HL-60 (cell line): ENCODE results near the gene SYNGR3.
A peak's percentile ranks its signal among the peaks of the same experiment; 100 is the strongest.
"Not testable (repeated sequence)": the region's sequence is repeated elsewhere in the genome, so short reads cannot be mapped to it uniquely, and the experiment has no call there.

Experiments
- DNase-seq, 2 experiments: peaks; one replicate each; pipeline ENCODE4 v3.0.0-alpha.2; 2010 to 2020; ENCODE audit warnings: low read depth in 1 of 2, low spot score in 1 of 2
- H3K27ac ChIP-seq: fragments of 250-450 bp; sonication (Bioruptor Pico); replicated peaks from 2 replicates; pipeline ENCODE4 v1.5.1; 2020; ENCODE audit warnings: mild to moderate bottlenecking, moderate library complexity
- H3K27me3 ChIP-seq: fragments of 250-450 bp; sonication (Bioruptor Pico); 2 replicates; pipeline ENCODE4 v1.5.1; 2021; ENCODE audit warnings: mild to moderate bottlenecking, moderate library complexity; ENCODE audit not compliant: insufficient read depth, poor library complexity, severe bottlenecking
- H3K4me3 ChIP-seq: replicated peaks from 2 replicates; pipeline ENCODE4 v1.5.1; 2011; ENCODE audit warnings: mild to moderate bottlenecking, control low read depth, low read length; ENCODE audit not compliant: insufficient read depth
- GABPA ChIP-seq: IDR thresholded peaks from 2 replicates; pipeline ENCODE4 v1.6.1; 2012; ENCODE audit warnings: low read depth
- POLR2AphosphoS5 ChIP-seq: IDR thresholded peaks from 2 replicates; pipeline ENCODE4 v1.6.1; 2012; ENCODE audit warnings: low read depth
- SPI1 ChIP-seq: IDR thresholded peaks from 2 replicates; pipeline ENCODE4 v1.6.1; 2012; ENCODE audit warnings: low read depth, mild to moderate bottlenecking, borderline replicate concordance
- TF ChIP-seq, protein P1 (sequence below): IDR thresholded peaks from one replicate; pipeline ENCODE4 v1.5.1; 2011; ENCODE audit warnings: low read length, control low read depth, inconsistent platforms; ENCODE audit not compliant: insufficient read depth
- TF ChIP-seq, protein P2 (sequence below): IDR thresholded peaks from 2 replicates; pipeline ENCODE4 v1.6.1; 2012; ENCODE audit warnings: low read depth; ENCODE audit not compliant: insufficient replicate concordance

Gene SYNGR3

DNA sequence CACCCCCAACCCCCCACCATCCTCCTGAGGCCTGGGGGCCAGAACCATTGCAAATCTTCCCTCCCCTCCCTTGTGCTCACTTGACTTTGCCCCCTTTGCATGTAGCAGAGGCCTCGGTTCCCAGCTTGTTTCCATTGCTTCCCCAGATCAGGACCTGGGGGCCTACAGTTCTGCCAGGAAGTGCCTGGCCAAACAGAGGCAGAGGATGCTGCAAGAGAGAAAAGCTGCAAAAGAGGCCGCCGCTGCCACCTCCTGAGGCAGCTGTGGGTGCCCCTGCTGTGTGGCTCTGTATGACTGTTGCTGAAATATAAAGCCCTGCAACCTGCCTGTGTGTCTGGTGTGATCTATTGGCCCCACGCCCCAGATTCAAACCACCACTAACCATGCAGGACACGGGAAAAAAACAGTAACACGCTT lies 28.1 kb upstream of the SYNGR3 start:
- TF ChIP-seq SPI1, result peak; percentile 29; the same call in 1 of the 2 replicates
- TF ChIP-seq, protein P1, sequence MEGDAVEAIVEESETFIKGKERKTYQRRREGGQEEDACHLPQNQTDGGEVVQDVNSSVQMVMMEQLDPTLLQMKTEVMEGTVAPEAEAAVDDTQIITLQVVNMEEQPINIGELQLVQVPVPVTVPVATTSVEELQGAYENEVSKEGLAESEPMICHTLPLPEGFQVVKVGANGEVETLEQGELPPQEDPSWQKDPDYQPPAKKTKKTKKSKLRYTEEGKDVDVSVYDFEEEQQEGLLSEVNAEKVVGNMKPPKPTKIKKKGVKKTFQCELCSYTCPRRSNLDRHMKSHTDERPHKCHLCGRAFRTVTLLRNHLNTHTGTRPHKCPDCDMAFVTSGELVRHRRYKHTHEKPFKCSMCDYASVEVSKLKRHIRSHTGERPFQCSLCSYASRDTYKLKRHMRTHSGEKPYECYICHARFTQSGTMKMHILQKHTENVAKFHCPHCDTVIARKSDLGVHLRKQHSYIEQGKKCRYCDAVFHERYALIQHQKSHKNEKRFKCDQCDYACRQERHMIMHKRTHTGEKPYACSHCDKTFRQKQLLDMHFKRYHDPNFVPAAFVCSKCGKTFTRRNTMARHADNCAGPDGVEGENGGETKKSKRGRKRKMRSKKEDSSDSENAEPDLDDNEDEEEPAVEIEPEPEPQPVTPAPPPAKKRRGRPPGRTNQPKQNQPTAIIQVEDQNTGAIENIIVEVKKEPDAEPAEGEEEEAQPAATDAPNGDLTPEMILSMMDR, result no peak
- Histone ChIP-seq H3K27ac (peak overlapping the region; percentile 94), H3K4me3 (peak overlapping the region; percentile 20), H3K27me3 (no peaks in the 10 kb centered on the region)
- DNase-seq, result peak; percentile 62 to 80

DNA sequence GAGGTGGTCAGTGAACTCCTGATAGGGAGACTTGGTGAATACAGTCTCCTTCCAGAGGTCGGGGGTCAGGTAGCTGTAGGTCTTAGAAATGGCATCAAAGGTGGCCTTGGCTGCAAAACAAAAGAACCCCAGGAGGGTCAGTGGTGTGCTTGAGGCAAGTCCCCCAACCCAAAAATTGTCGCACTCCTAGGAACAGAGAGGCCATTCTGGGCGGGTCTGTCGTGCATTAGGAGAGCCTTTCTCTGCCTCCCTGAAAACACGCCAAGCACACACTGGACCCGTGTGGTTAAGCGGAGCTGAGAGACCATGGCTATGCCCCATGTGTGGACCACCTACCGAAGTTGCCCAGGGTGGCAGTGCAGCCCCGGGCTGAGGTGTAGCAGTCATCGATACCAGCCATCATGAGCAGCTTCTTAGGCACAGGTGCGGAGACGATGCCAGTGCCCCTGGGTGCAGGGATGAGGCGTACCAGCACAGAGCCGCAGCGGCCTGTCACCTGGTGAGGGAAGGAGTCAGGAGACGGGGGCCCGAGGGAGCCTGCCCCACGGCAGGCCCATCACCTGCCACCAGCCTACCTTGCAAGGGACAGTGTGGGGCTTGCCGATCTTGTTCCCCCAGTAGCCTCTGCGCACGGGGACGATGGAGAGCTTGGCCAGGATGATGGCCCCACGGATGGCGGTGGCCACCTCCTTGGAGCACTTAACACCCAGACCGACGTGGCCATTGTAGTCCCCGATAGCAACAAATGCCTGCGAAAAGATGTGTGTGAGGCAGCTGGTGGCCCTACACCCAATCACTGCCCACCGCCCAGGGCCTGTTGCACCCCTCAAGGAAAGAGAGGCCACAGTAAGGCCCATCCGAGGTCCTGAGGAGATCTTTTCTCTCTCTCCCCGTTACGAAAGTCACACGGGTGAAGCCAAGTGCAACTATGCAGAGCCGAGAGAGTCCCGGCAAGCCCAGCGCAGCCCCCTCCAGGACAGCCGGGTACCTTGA lies 27.3 kb upstream of the SYNGR3 start:
- H3K4me3 ChIP-seq, result peak overlapping the region; percentile 91
- not testable (repeated sequence) for DNase-seq
- H3K27ac ChIP-seq, result peak overlapping the region; percentile 94

GRCh38 chr16:1963806-1964505 lies 25.8 kb upstream of the SYNGR3 start:
- Histone ChIP-seq H3K27ac (peak overlapping the region; percentile 94), H3K4me3 (peak overlapping the region; percentile 91), H3K27me3 (no peaks in the 10 kb centered on the region)
- peak; percentile 48 to 65 for DNase-seq
- no peak for TF ChIP-seq GABPA
- TF ChIP-seq POLR2AphosphoS5, result peak; percentile 47

More for the DNA sequence above, 27.3 kb upstream of the SYNGR3 start:
- not testable (repeated sequence) for H3K27me3 ChIP-seq

DNA sequence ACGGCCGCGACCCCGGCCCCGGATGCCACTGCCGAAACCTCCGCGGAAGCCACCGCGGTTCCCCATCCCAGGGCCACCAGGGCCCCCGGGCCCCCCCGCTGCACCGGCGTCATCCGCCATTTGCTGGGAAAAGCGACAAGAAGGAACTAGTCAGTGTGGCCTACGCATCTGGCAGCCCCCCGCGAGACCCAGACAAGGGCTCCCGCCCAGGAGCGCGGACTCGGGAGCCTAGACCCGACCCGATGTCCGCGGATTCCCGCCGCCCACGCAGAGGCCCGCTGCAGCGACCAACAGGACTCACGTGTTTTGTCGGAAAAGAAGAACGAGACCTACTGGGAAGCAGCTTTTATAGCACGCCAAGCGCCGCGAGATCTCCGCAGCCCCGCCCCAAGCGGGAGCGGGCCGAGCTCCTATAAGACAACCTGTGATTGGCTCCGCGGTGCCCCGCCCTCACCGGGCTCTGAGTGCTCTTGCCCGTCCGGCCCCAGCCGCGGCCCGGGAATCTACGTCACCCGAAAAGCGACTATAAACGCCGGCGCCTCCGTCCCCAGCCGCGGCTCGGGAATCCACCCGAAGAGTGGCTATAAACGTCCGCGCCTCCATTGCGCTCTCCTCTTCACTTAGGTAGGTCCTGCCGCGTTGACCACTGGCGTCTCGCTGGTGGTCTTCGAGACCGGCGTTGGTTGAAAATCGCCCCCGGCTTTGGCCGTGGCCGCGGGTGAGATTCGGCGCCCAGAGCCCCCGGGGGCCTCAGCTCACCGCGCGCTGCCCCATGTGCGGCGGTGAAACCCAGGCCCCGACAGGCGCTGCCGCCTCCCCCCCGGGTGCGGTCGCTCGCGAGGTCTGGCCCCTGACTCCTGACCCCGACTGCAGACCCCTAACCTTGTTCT lies 25.0 kb upstream of the SYNGR3 start, which contains the start of gene RPS2:
TSS of gene RPS2 (minus strand) at position 321 of the 890 bp plus-strand sequence. CDS start at position 120, 201 bp downstream.
- Histone ChIP-seq H3K27ac (peak within 1 kb of the TSS; percentile 94), H3K4me3 (peak within 1 kb of the TSS; percentile 91), H3K27me3 (no peaks in the 10 kb centered on the region)
- no peak; the same call in 1 of the 2 replicates for TF ChIP-seq GABPA
- TF ChIP-seq, protein P1, result no peak
- TF ChIP-seq POLR2AphosphoS5, result peak; percentile 99
- TF ChIP-seq, protein P2, sequence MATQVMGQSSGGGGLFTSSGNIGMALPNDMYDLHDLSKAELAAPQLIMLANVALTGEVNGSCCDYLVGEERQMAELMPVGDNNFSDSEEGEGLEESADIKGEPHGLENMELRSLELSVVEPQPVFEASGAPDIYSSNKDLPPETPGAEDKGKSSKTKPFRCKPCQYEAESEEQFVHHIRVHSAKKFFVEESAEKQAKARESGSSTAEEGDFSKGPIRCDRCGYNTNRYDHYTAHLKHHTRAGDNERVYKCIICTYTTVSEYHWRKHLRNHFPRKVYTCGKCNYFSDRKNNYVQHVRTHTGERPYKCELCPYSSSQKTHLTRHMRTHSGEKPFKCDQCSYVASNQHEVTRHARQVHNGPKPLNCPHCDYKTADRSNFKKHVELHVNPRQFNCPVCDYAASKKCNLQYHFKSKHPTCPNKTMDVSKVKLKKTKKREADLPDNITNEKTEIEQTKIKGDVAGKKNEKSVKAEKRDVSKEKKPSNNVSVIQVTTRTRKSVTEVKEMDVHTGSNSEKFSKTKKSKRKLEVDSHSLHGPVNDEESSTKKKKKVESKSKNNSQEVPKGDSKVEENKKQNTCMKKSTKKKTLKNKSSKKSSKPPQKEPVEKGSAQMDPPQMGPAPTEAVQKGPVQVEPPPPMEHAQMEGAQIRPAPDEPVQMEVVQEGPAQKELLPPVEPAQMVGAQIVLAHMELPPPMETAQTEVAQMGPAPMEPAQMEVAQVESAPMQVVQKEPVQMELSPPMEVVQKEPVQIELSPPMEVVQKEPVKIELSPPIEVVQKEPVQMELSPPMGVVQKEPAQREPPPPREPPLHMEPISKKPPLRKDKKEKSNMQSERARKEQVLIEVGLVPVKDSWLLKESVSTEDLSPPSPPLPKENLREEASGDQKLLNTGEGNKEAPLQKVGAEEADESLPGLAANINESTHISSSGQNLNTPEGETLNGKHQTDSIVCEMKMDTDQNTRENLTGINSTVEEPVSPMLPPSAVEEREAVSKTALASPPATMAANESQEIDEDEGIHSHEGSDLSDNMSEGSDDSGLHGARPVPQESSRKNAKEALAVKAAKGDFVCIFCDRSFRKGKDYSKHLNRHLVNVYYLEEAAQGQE, result peak; percentile 85
- no peak for TF ChIP-seq SPI1
- peak; percentile 98 to 99 for DNase-seq

DNA sequence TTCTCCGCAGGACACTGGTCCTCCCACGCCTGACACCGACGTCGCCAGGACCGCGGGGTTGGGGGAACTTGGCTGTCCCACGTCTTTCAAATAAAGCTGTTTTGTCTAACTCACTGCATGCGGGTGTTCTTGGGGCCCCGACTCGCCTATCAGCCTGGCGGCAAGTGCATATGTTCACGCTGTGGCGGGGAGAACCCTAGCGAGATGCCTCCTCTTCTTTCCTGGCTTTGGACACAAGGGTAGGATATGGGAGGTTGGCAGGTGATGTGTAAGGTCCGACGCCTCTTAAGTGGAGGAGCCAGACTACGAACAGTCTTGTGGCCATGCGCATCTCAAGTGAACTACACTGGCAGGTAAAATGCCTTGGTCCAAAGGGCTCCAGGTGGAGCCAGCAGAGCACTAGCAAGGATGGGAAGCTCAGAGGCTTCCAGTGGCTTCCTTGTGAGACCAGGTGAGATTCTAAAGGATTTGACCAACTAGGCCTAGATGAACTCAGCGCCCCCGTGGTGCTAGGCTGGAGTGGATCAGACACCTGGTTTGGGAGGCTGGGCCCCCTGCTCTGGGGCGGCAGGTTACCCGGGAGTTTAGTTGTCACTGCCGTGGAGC lies 24.3 kb upstream of the SYNGR3 start:
- Histone ChIP-seq H3K27ac (peak overlapping the region; percentile 94), H3K27me3 (no peaks in the 10 kb centered on the region), H3K4me3 (peak overlapping the region; percentile 91)
- TF ChIP-seq, protein P2, result no peak
- TF ChIP-seq GABPA, result no peak
- TF ChIP-seq, protein P1, result no peak
- no peak; the same call in 1 of the 2 replicates for TF ChIP-seq POLR2AphosphoS5
- TF ChIP-seq SPI1, result no peak
- DNase-seq, result no peak
